GM18868 (cell line): ENCODE results near the gene TCEA2.

Source experiments
- ATAC-seq: cut with Tn5 transposase; IDR thresholded peaks from one replicate; pipeline ENCODE4 v1.9.1; 2021; ENCODE audit warnings: mild to moderate bottlenecking, moderate library complexity; ENCODE audit not compliant: unreplicated experiment

The TCEA2 gene

DNA sequence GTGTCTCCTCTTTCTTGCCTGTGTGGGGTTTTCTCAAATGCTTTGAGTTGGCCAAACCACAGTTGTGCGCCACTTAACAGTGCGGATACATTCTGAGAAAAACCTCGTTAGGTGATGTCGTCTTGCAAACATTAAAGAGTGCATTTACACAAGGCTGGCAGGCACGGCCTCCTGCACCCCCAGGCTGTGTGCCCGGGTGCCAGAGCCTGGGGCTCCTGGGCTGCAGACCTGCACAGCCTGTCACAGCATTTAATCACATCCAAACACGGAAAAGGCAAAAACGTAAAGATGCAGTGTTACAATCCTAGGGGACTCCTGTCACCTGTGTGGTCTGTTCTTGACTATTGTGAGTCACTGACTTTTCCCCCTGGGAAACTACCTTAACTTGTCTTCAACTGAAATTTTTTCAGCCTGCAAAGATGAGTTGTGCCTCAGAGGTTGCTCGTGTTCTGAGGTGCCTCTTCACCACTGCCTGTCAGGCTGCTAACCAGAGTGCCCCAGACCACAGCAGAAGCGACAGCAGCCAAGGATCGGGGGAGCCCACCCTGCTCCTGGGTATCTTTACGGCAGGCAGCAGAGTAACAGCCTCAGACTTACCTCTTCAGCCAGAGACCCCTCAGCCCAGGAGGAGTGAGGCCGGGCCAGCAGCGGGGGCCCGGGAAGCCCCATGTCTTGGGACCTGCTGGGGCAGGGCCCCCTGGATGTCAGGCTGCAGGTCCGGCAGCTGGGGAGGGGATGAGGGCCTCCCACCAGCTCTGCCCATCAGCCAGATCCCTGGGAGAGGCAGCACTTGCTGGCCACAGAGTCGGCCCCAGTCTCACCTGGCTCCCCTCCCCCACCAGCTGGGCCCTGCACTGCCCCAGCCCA is 27.7 kb upstream of the TCEA2 start:
- peak; percentile 34 for ATAC-seq

DNA sequence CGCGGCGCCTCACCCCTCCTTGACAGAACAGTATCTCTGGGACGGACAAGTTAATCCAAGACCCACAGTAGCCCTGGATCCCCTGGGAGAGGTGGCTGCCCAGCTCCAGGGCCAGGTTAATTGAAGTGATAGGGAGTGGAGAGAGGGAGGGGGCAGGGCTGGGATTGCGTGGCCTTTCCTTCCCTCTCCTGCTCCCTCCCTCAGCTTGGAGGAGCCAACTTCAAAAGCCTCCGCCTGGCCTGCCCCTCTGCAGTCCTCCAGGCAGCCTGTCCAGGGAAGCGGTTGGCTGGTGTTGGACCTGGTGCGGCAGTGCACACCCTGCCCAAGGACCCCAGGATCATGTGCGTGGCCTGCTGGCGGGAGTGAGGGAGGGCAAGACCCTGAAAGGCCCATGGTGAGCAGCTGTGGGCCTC is 27.1 kb upstream of the TCEA2 start, which contains the start of gene C20orf204:
TSS of gene C20orf204 (plus strand) at position 250 of the 413 bp plus-strand sequence. CDS start at position 392, 142 bp downstream.
- no peak for ATAC-seq

DNA sequence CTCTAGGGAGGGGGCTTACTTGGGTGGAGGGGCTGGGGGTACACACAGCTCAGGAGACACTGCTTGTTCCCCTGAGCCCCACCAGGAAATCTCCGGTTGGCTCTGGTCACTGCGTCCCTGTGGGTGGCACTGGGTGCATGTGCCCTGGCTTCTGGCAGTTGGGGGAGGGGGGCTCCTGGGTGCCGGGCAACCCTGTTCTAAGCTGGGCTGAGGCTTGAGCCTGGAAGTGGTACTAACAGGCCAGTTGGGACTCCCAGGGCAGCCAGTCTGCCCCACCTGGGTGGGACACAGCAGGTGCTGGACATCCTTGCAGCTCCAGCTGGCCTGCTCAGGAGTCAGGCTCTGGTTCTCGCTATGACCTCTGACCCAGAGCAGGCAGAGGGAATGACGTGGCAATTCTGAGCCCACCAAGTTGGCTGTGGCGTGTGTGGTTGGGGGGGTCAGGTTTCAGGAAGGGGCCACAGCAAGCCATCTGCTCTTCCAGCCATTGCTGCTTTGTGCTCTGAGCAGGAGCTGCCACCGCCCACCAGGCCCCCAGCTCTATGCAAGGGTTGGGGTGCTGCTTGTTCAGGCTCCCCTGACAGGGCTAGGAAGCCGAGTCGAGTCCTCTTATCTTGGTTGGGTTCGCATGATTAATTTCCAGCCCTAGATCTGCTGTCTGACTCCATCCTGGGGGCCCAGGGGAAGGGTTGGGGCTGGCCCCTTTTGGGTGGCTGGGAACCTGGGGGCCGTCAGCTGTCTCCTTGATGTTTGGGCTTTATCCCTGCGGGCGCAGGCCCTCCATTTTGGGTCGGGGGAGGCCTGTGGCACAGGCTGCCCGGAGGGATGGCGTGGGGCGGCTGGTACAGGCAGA is 26.4 kb upstream of the TCEA2 start:
- ATAC-seq, result no peak

DNA sequence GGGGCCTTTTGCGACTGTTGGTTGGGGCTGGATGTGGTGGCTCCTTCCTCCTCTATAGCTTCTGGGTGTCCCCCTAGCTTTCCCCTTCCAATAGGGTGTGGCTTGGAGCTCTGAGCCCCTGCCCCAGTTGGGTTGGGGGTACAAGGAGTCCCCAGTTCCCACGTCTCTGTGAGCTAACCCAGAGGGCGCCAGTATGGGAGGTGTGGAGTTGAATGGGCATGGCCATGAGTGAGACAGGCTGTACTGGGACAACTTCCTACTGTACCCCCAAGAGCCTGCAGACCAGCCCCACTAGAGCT is 25.9 kb upstream of the TCEA2 start:
- no peak for ATAC-seq

DNA sequence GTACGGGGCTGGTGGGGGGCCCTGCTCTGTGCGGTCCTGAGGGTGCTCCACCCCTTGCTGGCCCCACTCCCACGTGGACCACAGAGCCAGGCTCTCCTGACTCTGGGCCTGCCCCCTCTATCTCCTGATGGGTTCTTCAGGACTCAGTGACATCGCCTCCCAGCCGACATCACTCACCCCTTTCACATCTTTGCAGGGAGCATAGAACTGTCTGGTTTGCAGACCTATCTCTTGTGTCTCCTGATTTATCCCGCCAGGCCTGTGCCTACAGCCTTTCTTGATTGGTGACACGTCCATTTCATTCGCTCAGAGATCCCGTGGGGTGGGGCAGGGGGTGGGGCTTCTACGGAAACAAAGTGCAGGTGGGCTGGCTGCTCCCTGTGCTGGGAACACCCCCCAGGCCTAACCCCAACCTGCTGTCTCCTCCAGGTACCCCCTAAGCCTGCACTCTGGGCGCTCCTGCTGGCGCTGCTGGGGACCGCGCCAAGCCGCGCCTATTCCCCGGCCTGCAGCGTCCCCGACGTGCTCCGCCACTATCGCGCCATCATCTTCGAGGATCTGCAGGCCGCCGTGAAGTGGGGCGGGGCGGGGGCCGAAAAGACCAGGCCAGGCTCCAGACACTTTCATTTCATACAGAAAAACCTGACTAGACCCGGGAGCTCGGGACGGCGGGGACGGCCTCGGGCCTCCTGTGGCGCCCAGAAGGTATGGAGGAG is 25.3 kb upstream of the TCEA2 start:
- no peak for ATAC-seq

DNA sequence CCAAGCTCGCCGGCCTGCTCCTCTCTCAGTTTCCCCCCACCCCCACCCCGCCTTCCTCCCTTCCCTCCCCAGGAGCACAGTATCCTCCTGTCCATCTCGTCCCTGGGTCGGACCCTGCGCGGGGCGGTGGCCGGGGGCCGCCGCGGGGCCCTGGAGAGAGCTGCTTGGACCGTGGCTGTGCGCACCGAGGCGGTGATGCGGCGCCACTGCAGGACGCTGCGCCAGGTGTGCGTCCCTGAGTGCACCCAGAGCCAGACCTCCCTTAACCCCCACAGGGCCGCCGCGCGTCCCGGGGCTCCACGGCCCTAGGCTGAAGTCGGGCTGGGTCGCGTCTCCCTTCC is 24.8 kb upstream of the TCEA2 start:
- ATAC-seq, result peak; percentile 19

DNA sequence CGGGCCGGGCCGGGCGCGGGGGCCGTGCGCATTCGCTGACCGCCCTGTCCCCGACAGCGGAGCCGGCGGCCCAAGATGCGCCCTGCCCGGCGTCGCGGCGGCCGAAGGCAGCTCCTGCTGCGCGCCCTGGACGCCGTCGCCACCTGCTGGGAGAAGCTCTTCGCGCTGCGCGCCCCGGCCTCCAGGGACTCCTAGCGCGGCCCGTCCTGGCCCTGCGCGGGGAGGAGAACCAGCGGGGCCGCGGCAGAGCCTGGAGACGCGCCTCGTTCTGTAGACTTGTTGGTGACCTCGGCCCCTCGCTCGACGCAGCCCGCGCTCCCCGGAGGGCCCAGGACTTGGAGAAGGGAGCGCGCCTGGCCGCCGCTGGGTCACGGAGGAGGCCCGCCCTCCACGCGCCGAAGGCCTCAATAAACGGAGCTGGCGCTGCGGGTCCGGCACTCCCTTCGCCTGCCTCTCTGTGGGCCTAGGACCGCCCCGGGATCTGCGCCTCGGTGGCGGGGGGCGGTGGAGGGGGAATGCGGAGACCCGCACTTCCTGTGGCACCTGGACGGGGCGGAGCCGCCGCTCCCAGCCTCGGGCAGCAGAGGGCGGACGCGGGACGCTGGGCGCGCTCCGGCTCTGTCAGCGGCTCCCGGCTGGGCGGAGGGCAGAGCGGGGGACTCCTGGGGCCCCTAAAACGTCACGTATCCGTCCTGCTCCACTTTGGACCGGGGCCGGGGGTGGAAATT is 24.3 kb upstream of the TCEA2 start:
- ATAC-seq, result peak; percentile 35

DNA sequence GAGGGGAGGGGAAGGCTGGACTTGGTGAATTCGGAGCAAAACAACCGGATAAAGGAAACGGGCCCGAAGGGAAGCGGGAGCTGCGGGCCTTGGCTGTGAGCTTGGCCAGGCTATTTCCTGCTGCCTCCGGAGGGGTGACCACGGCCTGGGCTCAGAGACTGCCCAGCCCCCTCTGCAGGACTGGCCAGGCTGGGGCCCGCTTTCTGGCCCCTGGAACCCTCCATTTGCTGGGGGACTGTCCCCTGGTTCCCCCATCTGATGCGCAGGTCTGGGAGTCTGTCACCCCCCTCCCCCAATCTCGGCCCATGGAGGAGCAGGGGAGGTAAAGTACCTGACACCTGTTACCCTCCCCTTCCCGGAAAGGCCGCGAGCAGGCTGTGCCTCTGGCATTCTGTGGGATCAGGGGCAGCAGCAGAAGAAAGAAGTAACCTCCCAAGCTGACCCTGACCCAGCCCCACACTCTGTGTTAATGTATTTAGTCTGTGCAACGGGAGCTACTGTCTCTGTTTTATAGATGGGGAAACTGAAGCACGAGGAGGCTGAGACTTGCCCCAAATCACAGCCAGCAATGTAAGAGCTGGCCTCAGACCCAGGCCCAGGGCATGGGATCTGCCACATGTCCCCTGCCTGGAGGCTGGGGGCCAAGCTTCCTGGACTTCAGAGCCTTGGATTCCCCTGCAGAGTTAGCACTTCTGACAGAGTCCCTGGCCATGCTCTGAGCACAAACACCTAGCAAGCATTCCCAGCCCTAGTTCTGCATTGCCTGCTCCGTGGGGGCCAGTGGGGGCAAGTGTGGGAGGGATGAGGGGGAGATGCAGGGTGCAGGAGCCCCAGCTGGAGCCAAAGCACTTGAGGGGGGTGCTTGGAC is 23.5 kb upstream of the TCEA2 start:
- ATAC-seq, result no peak

DNA sequence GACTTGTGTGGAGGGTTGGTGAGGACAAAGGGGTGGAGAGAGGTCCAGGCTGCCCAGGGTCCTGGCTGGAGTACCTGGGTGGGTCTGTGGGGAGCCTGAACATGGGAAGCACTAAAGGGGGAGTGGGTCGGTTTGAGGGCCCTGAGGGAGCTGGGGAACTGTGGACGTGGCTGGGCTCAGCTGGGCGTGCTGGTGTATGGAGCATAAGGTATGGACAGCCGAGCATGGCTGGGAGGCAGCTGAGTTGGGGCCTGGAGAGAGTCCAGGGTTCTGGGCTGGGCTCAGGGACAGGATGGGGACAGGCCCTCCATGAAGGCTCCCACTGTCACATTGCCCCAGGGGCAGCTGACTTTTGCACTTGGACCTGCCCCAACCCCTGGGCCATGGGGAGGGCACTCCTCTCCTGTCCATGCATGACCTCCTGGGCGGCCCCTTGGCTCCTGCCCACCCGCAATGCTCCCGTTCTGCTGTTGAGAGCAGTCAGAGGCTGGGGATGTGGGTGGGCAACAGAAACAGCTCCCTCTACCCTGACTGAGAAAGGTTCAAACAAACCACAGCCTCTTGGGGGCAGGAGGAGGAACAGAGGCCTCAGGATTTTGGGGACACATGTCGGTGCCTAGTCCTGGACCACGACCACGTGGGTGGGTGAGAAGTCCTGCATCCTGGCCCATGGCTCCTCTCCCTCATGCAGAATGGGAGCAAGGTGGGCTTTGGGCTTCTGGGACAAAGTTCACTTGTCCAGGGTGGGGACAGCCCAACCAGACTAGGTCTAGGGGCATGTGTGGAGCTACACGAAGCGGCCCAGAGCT is 22.6 kb upstream of the TCEA2 start:
- no peak for ATAC-seq

DNA sequence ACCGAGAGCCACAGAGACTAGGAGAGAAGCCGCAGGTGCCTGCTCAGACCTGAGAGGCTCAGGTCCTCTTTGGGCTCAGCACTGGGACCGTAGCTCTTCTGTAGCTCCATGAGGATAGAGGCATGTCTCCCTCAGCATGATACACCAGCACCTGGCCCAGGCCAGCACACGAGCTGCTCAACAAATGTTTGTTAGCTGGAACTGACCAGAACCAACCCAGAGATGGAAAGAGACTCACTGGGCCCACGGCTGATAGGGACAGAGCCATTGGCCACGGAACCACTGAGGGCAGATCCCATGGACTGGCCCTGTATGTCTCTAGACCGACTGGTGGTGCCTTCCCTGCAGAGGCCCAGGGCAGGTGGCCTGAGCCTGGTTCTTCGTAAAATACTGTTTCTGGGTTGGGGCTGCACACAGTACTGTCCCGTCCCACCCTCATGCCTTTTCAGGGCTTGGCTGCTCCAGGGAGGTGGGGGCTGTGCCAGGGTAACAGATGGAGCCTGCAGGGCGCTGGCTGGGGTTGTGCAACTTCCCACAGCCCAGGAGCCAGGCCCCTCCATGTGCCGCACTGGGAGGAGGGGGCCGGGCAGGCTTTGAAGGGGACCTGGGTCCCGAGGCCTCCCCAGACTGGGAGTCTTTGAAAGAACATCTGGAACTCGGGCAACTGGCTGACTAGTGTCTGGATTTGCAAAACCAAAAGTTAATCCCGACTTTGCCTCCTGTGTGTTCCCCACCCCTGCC is 21.8 kb upstream of the TCEA2 start:
- no peak for ATAC-seq

DNA sequence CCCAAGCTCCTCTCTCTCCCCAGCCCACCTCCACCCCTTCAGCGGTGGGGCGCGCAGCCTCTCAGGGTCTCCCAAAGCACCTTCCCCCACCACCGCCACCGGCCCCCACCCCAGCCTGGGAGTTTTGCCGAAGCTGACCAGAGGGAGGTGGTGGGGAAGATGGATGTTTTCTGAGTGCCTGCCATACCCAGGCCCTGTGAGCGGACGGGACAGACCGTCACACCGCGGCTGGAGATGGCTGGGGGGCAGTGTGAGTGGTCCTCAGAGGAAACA is 21.3 kb upstream of the TCEA2 start:
- ATAC-seq, result no peak

DNA sequence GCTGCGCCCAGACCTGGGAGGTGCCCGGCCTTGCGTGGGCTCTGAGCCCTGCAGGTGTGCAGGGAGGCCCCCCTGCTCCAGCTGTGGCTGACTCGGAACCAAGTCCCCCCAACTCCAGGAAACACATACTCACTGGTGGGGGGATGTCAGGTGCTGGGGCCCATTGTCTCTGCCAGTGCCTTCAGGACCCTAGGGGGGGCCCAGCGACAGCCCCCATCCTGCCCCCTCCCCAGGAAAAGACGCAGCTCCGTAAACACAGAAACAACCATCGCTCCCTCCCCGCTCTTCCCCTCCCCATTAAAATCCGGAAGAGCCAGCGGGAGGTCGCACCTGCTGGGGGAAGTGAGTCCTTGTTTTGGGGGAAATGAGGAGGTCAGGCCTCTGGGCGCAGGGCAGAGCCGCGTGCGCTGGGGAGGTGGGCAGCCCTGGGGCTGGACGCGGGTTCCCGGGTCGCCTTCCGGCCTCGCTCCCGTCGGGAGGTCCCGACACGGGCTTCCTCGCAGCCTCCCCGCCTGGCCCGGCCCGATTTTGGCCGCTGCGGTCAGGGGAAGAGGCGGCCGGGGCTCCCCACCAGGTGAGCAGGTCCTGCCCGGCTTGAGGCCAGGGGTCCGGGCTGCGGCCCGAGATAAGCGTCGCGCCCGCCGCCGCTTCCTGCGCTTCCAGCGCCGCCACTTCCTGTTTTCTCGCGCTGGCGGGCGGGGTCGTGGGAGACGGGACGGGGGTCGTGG is 20.8 kb upstream of the TCEA2 start:
- ATAC-seq, result no peak

DNA sequence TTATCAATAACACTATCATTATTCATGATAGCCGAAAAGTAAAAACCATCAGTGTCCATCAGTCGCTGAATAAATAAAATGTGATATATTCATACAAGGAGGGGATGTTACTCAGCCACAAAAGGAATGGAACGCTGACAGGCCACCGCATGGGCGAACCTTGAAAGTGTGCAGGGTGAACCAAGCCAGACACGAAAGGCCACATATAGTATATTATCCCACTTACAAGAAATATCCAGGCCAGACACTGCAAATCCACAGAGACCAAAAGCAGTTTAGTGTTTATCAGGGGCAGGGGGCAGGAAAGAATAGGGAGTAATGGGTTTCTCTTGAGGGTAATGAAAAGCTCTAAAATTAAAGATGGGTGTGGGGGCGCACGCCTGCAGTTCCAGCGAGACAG is 19.2 kb upstream of the TCEA2 start:
- ATAC-seq, result no peak

DNA sequence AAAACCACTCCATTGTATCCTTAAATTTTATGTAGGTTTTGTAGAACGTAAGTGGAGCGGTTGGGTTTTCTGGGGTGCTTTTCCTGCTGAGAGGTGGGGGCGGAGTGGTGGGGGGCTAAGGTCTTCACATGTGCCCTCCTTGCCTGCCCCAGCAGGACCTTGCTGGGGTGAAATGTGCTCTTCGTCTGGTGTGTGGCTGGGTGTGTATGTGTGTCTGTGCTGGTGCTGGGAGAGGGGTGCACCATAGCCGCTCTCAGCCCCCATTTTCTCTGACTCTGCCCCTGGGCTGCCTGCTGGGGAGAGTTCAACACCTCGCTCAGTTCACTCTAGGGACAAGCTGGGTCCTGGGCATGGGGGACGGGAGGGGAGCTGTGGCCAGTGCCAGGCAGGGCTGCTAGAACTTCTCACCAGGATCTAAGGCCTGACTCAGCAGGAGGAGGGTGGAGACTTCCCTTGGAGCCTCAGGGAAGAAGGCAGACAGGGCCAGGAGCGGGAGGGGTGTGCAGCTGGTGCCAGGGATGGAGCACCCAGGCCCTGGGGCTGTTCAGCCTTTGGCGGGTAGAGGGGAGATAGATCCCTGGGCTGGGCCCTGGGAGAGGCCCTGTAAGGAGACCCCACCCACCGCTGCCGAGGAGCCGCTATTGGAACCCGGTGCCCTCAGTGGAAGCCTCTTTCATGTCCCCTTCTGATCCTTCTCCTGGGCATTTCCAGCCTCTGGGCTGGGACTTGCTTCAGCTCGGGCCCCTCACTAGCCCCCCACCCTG is 18.3 kb upstream of the TCEA2 start:
- no peak for ATAC-seq

DNA sequence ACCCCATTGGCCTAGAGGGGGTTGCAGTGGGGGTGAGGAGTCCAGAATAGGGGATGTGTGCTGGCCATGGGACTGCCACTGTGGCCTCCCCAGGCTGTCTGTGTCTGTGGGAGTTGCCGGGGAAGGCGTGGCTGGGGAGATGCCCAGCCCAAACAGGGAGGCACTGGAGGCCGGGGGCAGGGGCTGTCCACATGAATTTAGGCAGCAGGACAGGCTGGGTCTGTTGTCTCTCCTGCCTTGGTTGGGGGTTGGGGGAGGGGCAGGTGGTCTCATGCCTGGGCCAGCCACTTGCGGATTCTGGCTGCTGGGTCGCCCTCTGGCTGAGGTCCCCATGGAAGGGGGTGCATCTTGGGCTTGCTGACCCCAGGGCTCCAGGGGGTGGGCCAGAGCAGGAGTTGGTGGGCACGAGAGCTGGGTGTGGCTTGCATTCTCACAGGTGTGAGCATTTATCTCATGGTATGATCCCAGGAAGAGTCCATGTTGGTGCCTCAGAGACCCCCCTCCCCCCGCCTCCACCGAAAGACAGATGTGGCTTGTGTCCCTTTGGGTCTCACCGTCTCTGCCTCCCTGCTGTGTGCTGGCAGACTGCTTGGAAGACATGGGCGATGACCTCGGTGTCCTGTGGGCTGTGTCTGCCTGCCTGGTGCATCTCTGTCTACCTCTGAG is 17.5 kb upstream of the TCEA2 start:
- ATAC-seq, result no peak

DNA sequence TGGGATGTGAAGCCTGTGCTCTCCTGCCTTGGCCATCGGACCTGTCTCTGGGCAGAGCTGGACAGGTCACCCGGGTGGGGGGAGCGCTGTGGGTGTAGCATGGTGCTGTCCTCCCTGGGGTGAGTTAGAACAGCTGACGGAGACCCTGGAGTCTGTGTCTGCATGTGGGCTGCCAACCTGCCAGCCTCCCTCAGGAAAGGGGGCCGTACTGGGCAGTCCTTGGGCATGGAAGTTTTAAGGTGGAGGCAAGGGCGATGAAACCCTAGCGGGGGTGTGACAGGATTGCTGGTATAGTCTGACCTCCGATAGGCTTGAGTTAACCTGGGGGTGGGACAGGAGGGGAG is 16.0 kb upstream of the TCEA2 start:
- ATAC-seq, result no peak

DNA sequence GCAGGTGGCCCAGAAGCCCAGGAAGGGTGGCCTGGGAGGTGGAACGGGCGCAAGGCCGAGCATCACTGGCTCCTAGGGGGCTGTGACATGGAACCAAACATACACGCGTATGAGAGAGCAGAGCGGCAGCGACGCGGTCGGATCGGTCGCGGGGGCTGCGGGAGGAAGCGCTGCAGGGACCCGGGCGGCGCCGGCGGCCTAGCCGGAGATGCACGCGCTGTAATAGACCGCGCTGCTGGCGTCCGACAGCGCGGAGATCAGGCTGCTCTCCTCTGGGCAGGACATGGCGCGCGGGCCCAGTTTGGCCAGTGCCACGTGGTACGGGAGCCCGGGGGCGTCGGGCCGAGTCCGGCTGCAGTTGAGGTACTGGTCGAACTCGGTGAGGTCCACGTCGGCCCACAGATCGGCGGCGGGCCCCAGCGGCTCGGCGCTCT is 15.0 kb upstream of the TCEA2 start:
- ATAC-seq, result no peak
